GM12873 (cell line): ENCODE measurements around the gene NT5DC2.

Experiments used
- CTCF ChIP-seq: IDR thresholded peaks from 2 replicates; pipeline ENCODE4 v1.5.1; 2012; ENCODE audit warnings: low read depth, mild to moderate bottlenecking, moderate library complexity, low read length, control low read depth; ENCODE audit not compliant: insufficient read depth; ENCODE audit errors: missing control alignments

Gene NT5DC2

GRCh38 chr3:52509753-52510328 lies 23.8 kb downstream of the NT5DC2 start:
- peak; percentile 45 for TF ChIP-seq CTCF

- no peak for TF ChIP-seq CTCF
Measured at GRCh38 chr3:52507359-52507758, 26.3 kb downstream of the NT5DC2 start.

- TF ChIP-seq CTCF, result no peak
Measured at GRCh38 chr3:52506266-52506966, 27.2 kb downstream of the NT5DC2 start.

- no peak for TF ChIP-seq CTCF
Measured at GRCh38 chr3:52504977-52505376, 28.7 kb downstream of the NT5DC2 start.

- no peak for TF ChIP-seq CTCF
Measured at GRCh38 chr3:52503788-52504424, 29.8 kb downstream of the NT5DC2 start.

GRCh38 chr3:52502808-52503350 lies 30.8 kb downstream of the NT5DC2 start:
- no peak for TF ChIP-seq CTCF

- TF ChIP-seq CTCF, result no peak
Measured at GRCh38 chr3:52502001-52502400, 31.7 kb downstream of the NT5DC2 start.
